ENCODE results near the gene RAP1A.
A peak's percentile ranks its signal among the peaks of the same experiment; 100 is the strongest.
"Not testable (repeated sequence)": the region's sequence is repeated elsewhere in the genome, so short reads cannot be mapped to it uniquely, and the experiment has no call there.

Gene RAP1A

GRCh38 chr1:111598544-111598943 is 21.0 kb upstream of the RAP1A start:
- no peak for DNase-seq

- no peak for DNase-seq
Measured at GRCh38 chr1:111599781-111600693, 19.6 kb upstream of the RAP1A start.

GRCh38 chr1:111600886-111601386 is 18.7 kb upstream of the RAP1A start:
- no peak for DNase-seq

GRCh38 chr1:111602302-111602701 is 17.3 kb upstream of the RAP1A start:
- no peak for DNase-seq

GRCh38 chr1:111602974-111603373 is 16.6 kb upstream of the RAP1A start:
- DNase-seq: no peak

GRCh38 chr1:111603979-111604378 is 15.6 kb upstream of the RAP1A start:
- DNase-seq: no peak

- DNase-seq: no peak
Measured at GRCh38 chr1:111604931-111605330, 14.7 kb upstream of the RAP1A start.

- no peak for DNase-seq
Measured at GRCh38 chr1:111605576-111605975, 14.0 kb upstream of the RAP1A start.

- not testable (repeated sequence) for DNase-seq
Measured at GRCh38 chr1:111606457-111607215, 13.0 kb upstream of the RAP1A start.

- DNase-seq: not testable (repeated sequence)
Measured at GRCh38 chr1:111608528-111608927, 11.1 kb upstream of the RAP1A start.

- no peak for DNase-seq
Measured at GRCh38 chr1:111611986-111612385, 7.6 kb upstream of the RAP1A start.

GRCh38 chr1:111615870-111616715 is 3.5 kb upstream of the RAP1A start:
- DNase-seq: no peak

GRCh38 chr1:111618081-111618480 is 1.5 kb upstream of the RAP1A start:
- DNase-seq: no peak

GRCh38 chr1:111618961-111619634 is 491 bp upstream of the RAP1A start:
- no peak for DNase-seq

- peak in 1 of 2 experiments; percentile 70 for DNase-seq
Measured at GRCh38 chr1:111620441-111620971, 917 bp downstream of the RAP1A start.

GRCh38 chr1:111621050-111621449 is 1.5 kb downstream of the RAP1A start:
- no peak for DNase-seq

- DNase-seq: no peak
Measured at GRCh38 chr1:111622166-111622565, 2.6 kb downstream of the RAP1A start.

GRCh38 chr1:111624382-111624781 is 4.8 kb downstream of the RAP1A start:
- DNase-seq: no peak

GRCh38 chr1:111625276-111625675 is 5.7 kb downstream of the RAP1A start:
- DNase-seq: no peak

GRCh38 chr1:111628153-111628552 is 8.6 kb downstream of the RAP1A start:
- DNase-seq: peak in 1 of 2 experiments; percentile 9

- no peak for DNase-seq
Measured at GRCh38 chr1:111629190-111629954, 9.8 kb downstream of the RAP1A start.
